GM12891 (cell line): ENCODE data around the gene SMCHD1.

Experiments used
- POLR2A ChIP-seq: IDR thresholded peaks from 2 replicates; pipeline ENCODE4 v1.6.1; 2011; ENCODE audit warnings: low read depth, low read length, control low read depth
- TAF1 ChIP-seq: IDR thresholded peaks from 2 replicates; pipeline ENCODE4 v1.6.1; 2011; ENCODE audit warnings: low read depth, low read length, control low read depth

GRCh38 chr18:2672872-2673271 lies 17.3 kb downstream of the SMCHD1 start:
- TF ChIP-seq POLR2A: no peak
- TF ChIP-seq TAF1: no peak
